ENCODE data around the gene NCK1. TPM values are rescaled to one million over a fixed set of nuclear protein-coding genes. Genes with fewer than 3 reads are reported as not detected.

Gene NCK1
- polyA plus RNA-seq, 2 of the 4 experiments (the other 2 are of a cell fraction) = 30.2 to 60.8 TPM

GRCh38 chr3:136950623-136951022, 88.6 kb downstream of the NCK1 start:
- ChIA-PET POLR2A (no interaction called here), CTCF (interaction anchor here (0.8 to 4.1 kb wide), 2 partner anchors 8 to 63 kb away, joined by 3 to 19 read pairs; no protein-coding TSS in a partner anchor)
- no peak overlapping the region for H3K27ac ChIP-seq
- no peak for FAIRE-seq
- H3K4me2 ChIP-seq = no peak overlapping the region
- no peak for ATAC-seq
- no peak overlapping the region for H3K4me3 ChIP-seq
- WGBS (ENCODE audit: missing lambda C conversion rate) = 91% methylated on average over 1 of the region's 1 CpG
- H3K4me1 ChIP-seq = peaks cover 38% of the 10 kb centered on the region
- TF ChIP-seq CHD2 (IDR thresholded peaks at IDR 0.05; ENCODE audit: low read length, partially characterized antibody) (no peak), RNF2 (IDR thresholded peaks at IDR 0.05; ENCODE audit: borderline replicate concordance, low read depth) (no peak), MAFK (IDR thresholded peaks at IDR 0.05; ENCODE audit: partially characterized antibody) (no peak), ZNF302 (CRISPR knock-in tag; IDR thresholded peaks at IDR 0.05) (no peak), ELK1 (IDR thresholded peaks at IDR 0.05; ENCODE audit: low read depth, low read length) (no peak), KDM5A (IDR thresholded peaks at IDR 0.05) (no peak), HDAC2 (IDR thresholded peaks at IDR 0.05) (no peak), HMGXB4 (CRISPR knock-in tag; IDR thresholded peaks at IDR 0.05; ENCODE audit: borderline replicate concordance) (no peak), NPAS2 (CRISPR knock-in tag; IDR thresholded peaks at IDR 0.05; ENCODE audit: borderline replicate concordance) (no peak), HES2 (IDR thresholded peaks at IDR 0.05) (no peak), FOSL2 (IDR thresholded peaks at IDR 0.05) (no peak), FOSL2 (CRISPR knock-in tag; IDR thresholded peaks at IDR 0.05) (no peak), CHD4 (IDR thresholded peaks at IDR 0.05; ENCODE audit: borderline replicate concordance) (no peak), RAD21 (conservative IDR thresholded peaks at IDR 0.05 in 1 of 2, IDR thresholded peaks at IDR 0.05 in 1 of 2) (no peak), FOXS1 (CRISPR knock-in tag; IDR thresholded peaks at IDR 0.05) (no peak), POLR2AphosphoS2 (conservative IDR thresholded peaks at IDR 0.05; ENCODE audit: low read length) (no peak), ESRRA (IDR thresholded peaks at IDR 0.05; ENCODE audit: borderline replicate concordance, low read length) (no peak), PBX3 (IDR thresholded peaks at IDR 0.05) (no peak), ZSCAN20 (CRISPR knock-in tag; IDR thresholded peaks at IDR 0.05) (no peak)
- H3K9me3 ChIP-seq = no peaks in the 10 kb centered on the region
- no peak for DNase-seq (ENCODE audit: low read depth in 1 of 2, low spot score in 1 of 2)

- DNase-seq (ENCODE audit: low read depth in 1 of 2, low spot score in 1 of 2) = no peak
- CTCF ChIA-PET = interaction anchor here (2.4 kb wide), 1 partner anchor 62 kb away, joined by 8 read pairs; no protein-coding TSS in a partner anchor
- Histone ChIP-seq H3K9me3 (no peaks in the 10 kb centered on the region), H3K4me1 (peaks cover 48% of the 10 kb centered on the region), H3K4me3 (no peak overlapping the region), H3K27ac (no peak overlapping the region), H3K4me2 (0 out of 3 replicates have a peak overlapping the region, but pooled peaks have one; percentile 6)
- no peak for ATAC-seq
- POLR2A ChIA-PET = no interaction called here
- FAIRE-seq = no peak
- whole genome bisulfite sequencing (ENCODE audit: missing lambda C conversion rate) = 50% methylated on average over 1 of the region's 1 CpG
- no peak for TF ChIP-seq JUNB (IDR thresholded peaks at IDR 0.05)
- no peak for TF ChIP-seq MYC (IDR thresholded peaks at IDR 0.05; ENCODE audit: borderline replicate concordance, low read length)
- no peak for TF ChIP-seq HOXB5 (CRISPR knock-in tag; IDR thresholded peaks at IDR 0.05)
- no peak for TF ChIP-seq RNF2 (IDR thresholded peaks at IDR 0.05; ENCODE audit: borderline replicate concordance, low read depth)
- no peak for TF ChIP-seq MAX (IDR thresholded peaks at IDR 0.05)
- no peak for TF ChIP-seq BCL3 (IDR thresholded peaks at IDR 0.05)
- no peak for TF ChIP-seq CBX2 (IDR thresholded peaks at IDR 0.05; ENCODE audit: borderline replicate concordance, low read depth)
- TF ChIP-seq SREBF2 (IDR thresholded peaks at IDR 0.05) = no peak
- TF ChIP-seq EP300 (IDR thresholded peaks at IDR 0.05) = no peak
- no peak for TF ChIP-seq CHD4 (IDR thresholded peaks at IDR 0.05; ENCODE audit: borderline replicate concordance)
- no peak for TF ChIP-seq CBX8 (IDR thresholded peaks at IDR 0.05)
- no peak for TF ChIP-seq REST (IDR thresholded peaks at IDR 0.05)
- no peak for TF ChIP-seq HOXA7 (CRISPR knock-in tag; IDR thresholded peaks at IDR 0.05)
Measured at GRCh38 chr3:136952292-136952691, 90.3 kb downstream of the NCK1 start.

All from A549 (cell line).